ENCODE data around the gene NR6A1. TPM values are rescaled to one million over a fixed set of nuclear protein-coding genes. Genes with fewer than 3 reads are reported as not detected.
A peak's percentile ranks its signal among the peaks of the same experiment; 100 is the strongest.
"Not testable (repeated sequence)": the region's sequence is repeated elsewhere in the genome, so short reads cannot be mapped to it uniquely, and the experiment has no call there.

The NR6A1 gene
- total RNA-seq, 1 experiment from 2014 or later = 6.0 TPM

DNA sequence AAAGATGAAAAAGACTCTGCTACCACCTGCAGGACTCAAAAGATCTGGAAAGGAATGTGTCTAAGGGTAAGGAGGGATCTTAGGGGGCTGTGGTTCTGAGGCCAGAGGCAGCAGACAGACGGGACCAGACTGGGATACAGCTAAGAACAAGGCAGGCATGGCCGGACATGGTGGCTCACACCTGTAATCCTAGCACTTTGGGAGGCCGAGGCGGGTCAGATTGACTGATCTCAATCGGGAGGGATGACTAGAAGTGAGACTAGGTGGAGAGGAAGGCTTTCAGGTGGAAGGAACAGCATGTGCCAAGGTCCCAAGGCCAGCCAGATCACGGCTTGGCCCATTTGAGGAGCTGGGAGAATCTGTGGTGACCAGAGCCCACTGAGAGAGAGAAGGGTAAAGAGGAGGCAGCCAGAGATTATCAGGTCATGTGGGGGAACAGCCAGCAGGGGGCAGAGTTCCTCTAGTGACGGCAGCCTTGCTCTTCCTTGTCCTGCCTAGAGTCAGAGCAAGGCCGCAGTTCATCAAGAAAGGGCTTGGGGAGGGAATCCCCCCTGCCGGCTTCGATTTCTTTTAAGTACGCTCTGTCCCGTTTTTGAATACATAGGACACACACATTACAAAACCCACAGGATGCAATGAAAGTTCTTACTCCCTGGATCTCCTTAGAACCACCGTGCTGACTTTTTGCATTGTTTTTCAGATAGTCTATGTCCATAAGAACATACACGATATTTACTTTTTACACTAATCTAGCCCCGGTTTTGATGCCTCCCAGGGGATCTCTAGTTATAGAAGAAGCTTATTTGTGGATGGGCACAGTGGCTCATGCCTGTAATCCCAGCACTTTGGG lies 3.2 kb upstream of the NR6A1 start:
- Histone ChIP-seq H3K4me3 (0 out of 2 replicates have a peak overlapping the region, but pooled peaks have one; percentile 6), H3K4me1 (peaks cover 11% of the 10 kb centered on the region), H3K27ac (no peak overlapping the region), H3K9me3 (replicated peaks) (no peaks in the 10 kb centered on the region), H3K27me3 (no peaks in the 10 kb centered on the region), H3K36me3 (no peaks in the 10 kb centered on the region)
- DNase-seq = peak; percentile 87 to 97

DNA sequence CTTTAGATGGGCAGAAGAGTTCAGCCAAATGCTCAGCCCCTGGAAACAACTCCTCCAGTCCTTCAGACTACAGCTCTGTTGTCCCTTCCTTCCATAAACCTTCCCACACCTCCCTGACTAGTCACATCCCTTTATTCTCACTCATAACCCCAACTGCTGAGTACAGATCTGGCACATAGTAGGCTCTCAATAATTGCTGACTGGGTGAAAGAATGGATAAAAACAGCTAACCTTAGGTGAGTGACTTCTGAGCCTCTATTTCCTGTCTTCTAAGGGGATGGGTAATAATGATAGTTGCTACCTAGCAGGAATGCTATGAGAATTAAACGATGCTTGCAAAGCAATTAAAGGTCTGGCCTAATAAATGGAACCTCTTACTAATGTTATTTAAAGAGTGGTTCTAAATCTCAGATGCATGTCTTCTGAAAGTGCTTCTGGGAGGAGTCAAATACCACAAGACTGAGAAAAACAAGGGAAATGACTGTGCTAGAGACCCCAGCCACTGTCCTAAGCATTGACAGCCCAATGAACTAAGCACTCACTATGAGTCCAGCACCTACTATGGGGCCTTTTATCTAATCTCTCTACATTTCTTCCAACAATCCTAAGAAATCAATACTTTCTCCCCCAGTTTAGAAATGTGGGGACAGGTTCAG lies 2.5 kb upstream of the NR6A1 start:
- Histone ChIP-seq H3K9me3 (replicated peaks) (no peaks in the 10 kb centered on the region), H3K4me3 (no peak overlapping the region), H3K4me1 (peaks cover 4% of the 10 kb centered on the region; the same call in 1 of the 2 replicates), H3K27ac (no peak overlapping the region), H3K36me3 (no peaks in the 10 kb centered on the region), H3K27me3 (no peaks in the 10 kb centered on the region)
- no peak for DNase-seq

DNA sequence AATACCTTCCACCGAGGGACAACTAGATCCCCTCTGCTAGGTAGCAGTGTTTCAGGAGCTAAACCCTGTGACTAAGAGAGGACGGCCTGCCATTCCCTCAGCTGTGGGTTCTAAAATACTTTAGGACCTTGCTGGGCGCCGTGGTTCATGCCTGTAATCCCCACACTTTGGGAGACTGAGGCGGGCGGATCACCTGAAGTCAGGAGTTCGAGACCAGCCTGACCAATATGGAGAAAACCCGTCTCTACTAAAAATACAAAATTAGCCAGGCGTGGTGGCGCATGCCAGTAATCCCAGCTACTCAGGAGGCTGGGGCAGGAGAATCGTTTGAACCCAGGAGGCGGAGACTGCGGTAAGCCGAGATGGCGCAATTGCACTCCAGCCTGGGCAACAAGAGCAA lies 1.8 kb upstream of the NR6A1 start:
- H3K27ac ChIP-seq; H3K4me3 ChIP-seq; H3K27me3 ChIP-seq; H3K36me3 ChIP-seq; H3K4me1 ChIP-seq; H3K9me3 ChIP-seq (replicated peaks); DNase-seq: not testable (repeated sequence)

DNA sequence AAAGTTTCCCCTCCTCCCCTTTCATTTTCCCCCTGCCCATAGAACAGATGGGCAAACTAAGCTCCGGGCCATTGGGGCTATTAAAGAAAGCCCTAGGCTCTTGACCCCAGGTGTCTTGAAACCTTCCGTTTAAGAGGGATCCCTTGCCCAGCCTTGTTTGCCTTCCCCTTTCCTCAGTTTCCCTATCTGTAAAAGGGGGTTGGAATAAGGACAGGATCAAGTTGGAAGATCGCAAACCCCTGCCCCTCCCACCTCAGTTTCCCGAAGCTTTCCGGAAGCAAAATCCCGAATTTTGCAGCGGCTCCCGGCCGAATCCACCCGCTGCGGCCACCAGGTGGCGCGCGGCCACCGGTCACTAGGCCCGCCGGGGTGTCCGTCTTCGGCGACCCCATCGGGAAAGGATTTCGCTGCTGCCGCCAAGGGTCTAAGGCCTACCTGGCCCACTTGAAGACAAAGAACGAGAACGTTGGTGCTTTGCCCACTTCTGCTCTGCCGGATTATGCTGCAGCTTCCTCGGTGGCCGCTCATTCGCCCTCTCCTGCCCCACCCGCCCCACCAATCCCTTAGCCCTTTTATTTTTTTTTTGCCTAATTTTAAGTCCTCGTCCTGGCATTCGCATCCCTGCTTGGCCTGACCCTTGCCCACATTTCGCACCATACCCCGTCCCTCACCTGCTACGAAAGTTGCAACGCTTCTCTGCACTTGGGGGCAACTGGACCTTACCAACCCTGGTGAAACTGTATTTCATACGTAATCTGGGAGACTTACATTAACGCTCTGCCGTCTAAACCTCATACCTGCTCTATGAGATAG lies 962 bp upstream of the NR6A1 start:
- Histone ChIP-seq H3K27ac (peak overlapping the region; percentile 88), H3K4me1 (peaks cover 4% of the 10 kb centered on the region; the same call in 1 of the 2 replicates), H3K9me3 (replicated peaks) (no peaks in the 10 kb centered on the region), H3K36me3 (no peaks in the 10 kb centered on the region), H3K4me3 (peak overlapping the region; percentile 82), H3K27me3 (no peaks in the 10 kb centered on the region)
- peak; percentile 87 to 93 for DNase-seq

DNA sequence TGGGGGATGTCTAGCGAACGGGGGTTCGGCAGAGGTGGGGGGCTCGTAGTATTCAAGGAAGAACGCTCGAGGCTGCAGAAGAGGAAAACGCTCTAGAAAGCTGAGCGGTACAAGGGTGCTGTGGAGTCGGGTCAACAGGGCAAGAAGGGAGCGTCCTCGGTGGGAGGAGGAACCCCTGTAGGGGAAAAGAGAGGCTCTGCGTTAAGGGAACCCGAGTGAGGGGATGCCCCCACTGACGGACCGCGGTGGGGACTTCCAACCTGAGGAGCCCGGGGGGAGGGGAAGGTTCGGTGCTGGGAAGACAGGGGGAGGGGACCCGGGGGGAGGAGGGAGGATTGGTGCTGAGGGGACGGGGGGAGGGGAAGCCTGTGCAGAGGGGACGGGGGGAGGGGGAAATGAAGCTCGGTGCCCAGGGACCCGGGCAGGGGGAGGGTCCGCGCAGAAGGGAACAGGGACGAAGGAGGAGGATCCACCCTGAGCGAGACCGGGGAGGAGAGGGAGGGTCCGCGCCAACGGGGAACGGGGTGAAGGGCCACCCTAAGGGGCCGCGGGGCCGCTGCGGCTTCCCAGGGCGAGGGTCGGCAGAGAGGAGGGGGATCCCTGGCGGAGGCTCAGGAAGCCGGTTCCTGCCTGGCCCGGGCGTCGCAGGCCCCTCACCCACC lies 621 bp downstream of the NR6A1 start:
- DNase-seq = peak; percentile 39 to 57
- Histone ChIP-seq H3K4me1 (peaks cover 8% of the 10 kb centered on the region; the same call in 1 of the 2 replicates), H3K36me3 (no peaks in the 10 kb centered on the region), H3K4me3 (peak overlapping the region; percentile 82), H3K9me3 (replicated peaks) (no peaks in the 10 kb centered on the region), H3K27me3 (no peaks in the 10 kb centered on the region), H3K27ac (no peak overlapping the region; the same call in 1 of the 2 replicates)

DNA sequence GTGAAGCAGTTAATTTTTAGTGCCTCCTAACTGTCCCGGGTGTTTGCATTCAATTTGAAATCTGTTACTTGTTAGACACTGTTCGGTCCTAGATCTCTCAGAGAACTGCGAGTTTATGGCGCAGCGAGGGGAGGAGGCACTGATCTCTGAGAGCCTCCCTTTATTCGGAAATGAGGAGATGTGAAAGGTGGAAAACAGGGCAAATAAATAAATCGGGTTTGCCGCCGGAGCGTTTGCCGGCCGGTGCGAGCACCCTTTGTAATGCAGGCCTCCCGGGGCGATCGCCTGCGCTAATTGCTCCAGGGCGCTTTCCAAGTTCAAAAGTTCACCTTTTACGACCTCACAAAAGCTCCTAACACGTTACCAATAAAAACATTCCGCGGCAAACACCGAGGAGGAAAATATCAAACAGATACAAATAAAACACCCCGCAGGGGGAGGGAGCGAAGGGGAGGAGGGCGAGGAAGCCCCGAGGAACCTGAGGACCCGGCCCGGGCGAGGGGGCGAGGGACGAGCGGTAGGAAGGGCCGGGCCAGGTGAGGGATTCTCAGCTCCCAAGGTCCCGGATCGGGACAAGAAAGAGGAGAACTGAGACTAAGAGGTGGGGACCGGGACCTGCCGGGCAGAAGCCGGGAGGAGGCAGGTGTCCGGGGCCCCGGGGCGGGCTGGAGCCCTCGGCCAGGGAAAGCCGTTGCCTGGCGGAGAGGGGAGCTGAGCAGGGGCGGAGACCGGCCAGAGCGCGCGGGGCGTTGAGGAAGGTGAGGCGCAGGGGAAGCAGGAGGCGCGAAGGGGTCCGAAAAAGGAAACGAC lies 1.4 kb downstream of the NR6A1 start:
- peak overlapping the region; percentile 82 for H3K4me3 ChIP-seq
- H3K9me3 ChIP-seq (replicated peaks) = no peaks in the 10 kb centered on the region

DNA sequence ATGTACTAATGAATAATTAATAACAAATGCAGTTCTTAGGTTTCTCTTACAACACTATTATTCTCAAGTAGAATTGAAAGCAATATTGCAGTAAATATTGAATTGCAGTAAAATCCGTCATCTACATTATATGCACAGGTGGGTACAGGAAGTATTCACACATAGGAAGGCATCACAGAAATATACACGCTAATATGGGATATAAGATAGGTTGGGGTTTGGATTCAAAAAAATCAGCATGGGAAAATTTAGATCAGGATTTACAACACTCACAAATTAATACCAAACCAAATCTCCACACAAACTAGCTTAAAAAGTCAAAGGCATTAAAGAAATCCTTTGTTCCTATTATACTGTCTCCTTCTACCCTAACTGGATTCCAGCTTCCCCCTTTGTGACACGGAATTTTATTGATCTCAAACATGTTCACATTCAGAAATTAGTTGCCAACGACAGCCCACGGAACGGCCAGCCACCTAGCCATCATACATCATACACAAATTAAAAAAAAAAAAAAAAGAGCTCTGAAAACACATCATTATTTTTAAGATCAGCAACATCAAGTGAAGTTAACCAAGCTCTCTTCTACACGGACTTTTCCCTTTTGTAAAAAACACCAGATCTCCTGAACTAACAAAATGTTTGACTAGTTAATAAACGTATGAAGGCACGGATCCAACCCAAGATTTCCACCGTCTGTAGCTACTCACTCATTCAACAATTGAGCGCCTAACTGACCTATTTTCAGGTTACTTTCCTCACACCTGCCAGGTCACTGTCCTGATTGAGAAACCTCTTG lies 2.2 kb downstream of the NR6A1 start:
- H3K4me1 ChIP-seq = peaks cover 12% of the 10 kb centered on the region
- no peaks in the 10 kb centered on the region for H3K9me3 ChIP-seq (replicated peaks)
- H3K36me3 ChIP-seq = no peaks in the 10 kb centered on the region
- H3K4me3 ChIP-seq = peak overlapping the region; percentile 82
- H3K27ac ChIP-seq = no peak overlapping the region
- no peak for DNase-seq
- H3K27me3 ChIP-seq = no peaks in the 10 kb centered on the region

More for the DNA sequence above, 1.4 kb downstream of the NR6A1 start:
- Histone ChIP-seq H3K36me3 (no peaks in the 10 kb centered on the region), H3K27ac (no peak overlapping the region), H3K27me3 (no peaks in the 10 kb centered on the region), H3K4me1 (peaks cover 13% of the 10 kb centered on the region)
- peak; percentile 42 to 44 for DNase-seq

DNA sequence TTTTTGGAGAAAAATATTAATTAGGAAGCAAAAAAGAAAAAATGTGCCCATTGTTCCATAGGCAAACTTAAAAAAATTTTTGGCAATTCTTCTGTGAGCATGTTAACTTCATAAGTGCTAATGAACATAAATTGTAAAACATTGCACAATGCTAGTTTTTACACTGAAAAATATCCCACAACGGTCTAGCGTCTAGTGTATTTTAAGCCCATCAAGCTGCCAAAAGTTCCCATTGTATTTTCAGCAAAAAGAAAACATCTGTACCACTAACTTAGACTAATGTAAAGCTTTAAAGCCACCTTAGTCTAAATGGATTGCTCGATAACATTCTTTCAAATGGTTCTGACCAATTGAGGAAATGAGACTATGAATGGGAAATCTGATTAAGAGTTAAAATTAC lies 2.8 kb downstream of the NR6A1 start:
- H3K27ac ChIP-seq = no peak overlapping the region

DNA sequence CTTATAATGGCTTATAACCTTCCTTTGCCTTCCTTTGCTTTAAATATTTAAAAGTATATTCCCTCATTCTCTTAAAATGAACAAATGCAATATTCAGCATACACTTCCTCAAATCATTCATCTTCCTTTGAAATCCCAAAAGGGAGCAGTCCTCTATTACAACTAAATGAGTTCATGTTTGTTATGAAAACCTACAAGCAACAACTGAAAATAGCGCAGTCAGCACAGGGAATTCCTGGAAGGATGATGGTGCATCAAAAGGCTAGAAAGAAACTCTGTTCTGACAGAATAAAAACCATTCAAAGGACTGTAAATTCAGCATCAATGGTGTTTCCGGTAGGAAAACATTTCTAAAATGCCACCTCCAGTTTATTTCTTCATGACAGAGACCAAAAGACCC lies 3.3 kb downstream of the NR6A1 start:
- H3K4me3 ChIP-seq = no peak overlapping the region
- H3K4me1 ChIP-seq = peaks cover 12% of the 10 kb centered on the region
- H3K27ac ChIP-seq = no peak overlapping the region
- H3K36me3 ChIP-seq = no peaks in the 10 kb centered on the region
- H3K27me3 ChIP-seq = no peaks in the 10 kb centered on the region
- H3K9me3 ChIP-seq (replicated peaks) = no peaks in the 10 kb centered on the region
- no peak for DNase-seq

More for the DNA sequence above, 2.8 kb downstream of the NR6A1 start:
- no peak overlapping the region for H3K4me3 ChIP-seq
- DNase-seq = no peak
- peaks cover 12% of the 10 kb centered on the region for H3K4me1 ChIP-seq
- no peaks in the 10 kb centered on the region for H3K27me3 ChIP-seq
- H3K9me3 ChIP-seq (replicated peaks) = no peaks in the 10 kb centered on the region
- no peaks in the 10 kb centered on the region for H3K36me3 ChIP-seq

DNA sequence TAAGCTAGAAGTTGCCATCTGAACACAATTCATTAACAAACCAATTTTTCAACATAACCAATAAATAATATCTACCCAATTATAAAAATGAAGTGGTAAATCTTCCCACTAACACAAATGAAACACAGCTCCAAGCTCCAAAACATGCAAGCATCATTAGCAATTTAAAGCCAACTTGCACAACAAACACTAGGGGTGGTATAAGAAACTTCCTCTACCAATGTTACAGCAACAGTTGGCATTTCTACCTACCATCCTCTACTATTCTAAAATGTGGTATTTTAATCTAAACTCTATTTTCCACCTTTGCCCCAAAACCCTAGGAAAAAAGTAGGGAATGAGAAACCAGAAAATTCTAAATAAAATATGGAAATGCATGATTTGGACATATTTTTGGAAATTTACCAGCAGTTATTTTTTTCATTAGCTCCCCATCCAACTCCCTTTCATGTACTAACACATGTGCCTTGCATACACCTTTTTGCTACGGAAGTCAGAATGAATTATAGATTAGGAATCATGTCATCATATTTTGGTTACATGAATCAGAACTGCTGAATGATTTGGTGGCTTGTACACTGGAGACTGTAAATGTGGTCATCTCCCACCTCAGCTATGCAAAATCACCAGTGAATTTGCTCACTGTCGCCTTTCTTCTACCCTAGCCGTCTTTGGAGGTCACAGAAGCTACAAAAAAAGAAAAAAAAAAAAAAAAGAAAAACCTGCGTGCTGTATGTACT lies 4.1 kb downstream of the NR6A1 start:
- no peaks in the 10 kb centered on the region for H3K36me3 ChIP-seq
- peaks cover 12% of the 10 kb centered on the region for H3K4me1 ChIP-seq
- no peak overlapping the region for H3K4me3 ChIP-seq
- no peaks in the 10 kb centered on the region for H3K27me3 ChIP-seq
- DNase-seq = no peak
- H3K27ac ChIP-seq = no peak overlapping the region
- no peaks in the 10 kb centered on the region for H3K9me3 ChIP-seq (replicated peaks)

DNA sequence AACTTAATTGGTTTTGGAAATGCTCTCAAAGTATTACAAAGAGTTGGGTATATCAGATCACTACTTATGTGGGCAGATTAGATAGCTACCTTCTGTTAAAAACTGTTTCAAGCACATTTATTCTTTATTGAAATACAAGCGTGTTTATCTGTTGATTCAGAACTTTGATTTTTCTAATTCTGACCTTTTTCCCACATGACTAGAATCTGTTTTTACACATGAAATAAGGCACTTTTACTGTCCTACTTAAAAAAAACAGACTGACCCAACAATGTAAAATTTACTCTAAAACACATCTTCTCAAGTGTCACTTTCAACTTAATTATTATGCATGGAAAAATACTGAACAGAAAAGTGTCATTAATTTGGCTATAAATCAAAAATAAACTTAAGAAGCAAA lies 4.8 kb downstream of the NR6A1 start:
- H3K9me3 ChIP-seq (replicated peaks) = no peaks in the 10 kb centered on the region
- H3K27ac ChIP-seq = no peak overlapping the region
- no peak for DNase-seq
- no peaks in the 10 kb centered on the region for H3K27me3 ChIP-seq
- H3K4me3 ChIP-seq = no peak overlapping the region
- H3K36me3 ChIP-seq = no peaks in the 10 kb centered on the region
- H3K4me1 ChIP-seq = peaks cover 12% of the 10 kb centered on the region

DNA sequence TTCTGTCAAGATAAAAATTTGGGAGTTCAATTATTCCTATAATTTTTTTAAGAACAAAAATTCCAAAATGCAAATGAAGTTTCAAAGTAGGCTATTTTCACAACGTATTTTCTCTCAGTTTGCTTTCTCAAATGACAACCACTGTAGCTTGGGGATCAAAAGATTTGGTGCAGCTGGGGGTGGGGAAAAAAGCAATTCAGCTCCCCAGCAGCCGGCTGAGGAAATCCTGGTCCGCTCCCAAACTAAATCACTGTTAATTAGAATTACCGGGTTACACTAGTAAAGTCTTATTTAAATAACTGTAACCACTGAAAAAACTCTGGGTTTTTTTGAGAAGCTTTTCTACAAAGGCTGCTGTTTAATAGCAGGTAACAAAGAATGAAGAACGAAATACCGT lies 5.7 kb downstream of the NR6A1 start:
- Histone ChIP-seq H3K4me3 (no peak overlapping the region), H3K4me1 (peaks cover 12% of the 10 kb centered on the region), H3K27me3 (no peaks in the 10 kb centered on the region), H3K27ac (no peak overlapping the region), H3K9me3 (replicated peaks) (no peaks in the 10 kb centered on the region), H3K36me3 (no peaks in the 10 kb centered on the region)
- DNase-seq = no peak

Measured in SJCRH30 (cell line).